Ishikawa (cell line): Measurements from ENCODE around the gene FAM114A1.

Source experiments
- CEBPB ChIP-seq: IDR thresholded peaks from 2 replicates; pipeline ENCODE4 v1.6.1; 2012
- CREB1 ChIP-seq: IDR thresholded peaks from 2 replicates; pipeline ENCODE4 v1.6.1; 2012; ENCODE audit warnings: low read depth
- EGR1 ChIP-seq: IDR thresholded peaks from 2 replicates; pipeline ENCODE4 v1.6.1; 2012
- EP300 ChIP-seq: IDR thresholded peaks from 2 replicates; pipeline ENCODE4 v1.6.1; 2012; ENCODE audit warnings: borderline replicate concordance
- FOXM1 ChIP-seq: IDR thresholded peaks from 2 replicates; pipeline ENCODE4 v1.6.1; 2012; ENCODE audit warnings: low read depth, borderline replicate concordance
- MAX ChIP-seq: IDR thresholded peaks from 2 replicates; pipeline ENCODE4 v1.6.1; 2012
- NFIC ChIP-seq: IDR thresholded peaks from 2 replicates; pipeline ENCODE4 v1.6.1; 2012
- RAD21 ChIP-seq: IDR thresholded peaks from 2 replicates; pipeline ENCODE4 v1.6.1; 2012; ENCODE audit warnings: low read depth
- REST ChIP-seq: IDR thresholded peaks from 2 replicates; pipeline ENCODE4 v1.6.1; 2012; ENCODE audit warnings: low read depth, mild to moderate bottlenecking
- TAF1 ChIP-seq: IDR thresholded peaks from 2 replicates; pipeline ENCODE4 v1.6.1; 2012; ENCODE audit warnings: low read depth, mild to moderate bottlenecking
- TCF12 ChIP-seq: IDR thresholded peaks from 2 replicates; pipeline ENCODE4 v1.6.1; 2012; ENCODE audit warnings: low read depth
- TEAD4 ChIP-seq: IDR thresholded peaks from 2 replicates; pipeline ENCODE4 v1.6.1; 2012
- USF1 ChIP-seq: IDR thresholded peaks from 2 replicates; pipeline ENCODE4 v1.6.1; 2012
- YY1 ChIP-seq: IDR thresholded peaks from 2 replicates; pipeline ENCODE4 v1.6.1; 2012; ENCODE audit warnings: low read depth
- ZBTB7A ChIP-seq: IDR thresholded peaks from 2 replicates; pipeline ENCODE4 v1.6.1; 2012; ENCODE audit warnings: low read depth

The FAM114A1 gene

GRCh38 chr4:38856524-38857337 lies 10.9 kb upstream of the FAM114A1 start, which contains the start of gene TLR6:
Gene TLR6, minus strand, starts transcription at chr4:38856817. Its CDS starts 27,344 bp downstream, at chr4:38829473.
- TF ChIP-seq CREB1 = no peak
- peak; percentile 65 for TF ChIP-seq RAD21
- TF ChIP-seq EP300 = no peak
- TF ChIP-seq TAF1 = no peak
- no peak for TF ChIP-seq REST
- TF ChIP-seq USF1 = no peak
- TF ChIP-seq FOXM1 = no peak
- no peak for TF ChIP-seq CEBPB
- TF ChIP-seq YY1 = no peak

GRCh38 chr4:38857354-38858096 lies 10.1 kb upstream of the FAM114A1 start:
- TF ChIP-seq ZBTB7A (no peak), MAX (no peak), USF1 (no peak)

- TF ChIP-seq TAF1 (no peak), CEBPB (no peak), RAD21 (no peak), EP300 (no peak), YY1 (no peak), USF1 (no peak), FOXM1 (no peak), ZBTB7A (no peak), REST (no peak), NFIC (no peak), MAX (no peak), TEAD4 (no peak), TCF12 (no peak), CREB1 (no peak), EGR1 (no peak)
Observed at GRCh38 chr4:38858097-38858420, 9.5 kb upstream of the FAM114A1 start.

GRCh38 chr4:38859501-38859900 lies 8.1 kb upstream of the FAM114A1 start:
- TF ChIP-seq ZBTB7A (no peak), YY1 (no peak), MAX (no peak), FOXM1 (no peak), REST (no peak), TEAD4 (no peak), TCF12 (no peak), CEBPB (no peak), EGR1 (no peak), EP300 (no peak)
